K562 (cell line): ENCODE results near the gene CALU. TPM values are rescaled to one million over a fixed set of nuclear protein-coding genes. Genes with fewer than 3 reads are reported as not detected.

ENCODE experiments used
- BMI1 ChIP-seq: fragments of 150-350 bp; IDR thresholded peaks from 2 replicates; pipeline ENCODE4 v1.6.1; 2014; ENCODE audit warnings: low read length
- BRF1 ChIP-seq: IDR thresholded peaks from 3 replicates; pipeline ENCODE4 v1.6.1; 2011; ENCODE audit warnings: borderline replicate concordance, mild to moderate bottlenecking; ENCODE audit not compliant: insufficient read length; ENCODE audit errors: extremely low read depth
- CTBP1 ChIP-seq: fragments of 450-650 bp; IDR thresholded peaks from 2 replicates; pipeline ENCODE4 v1.6.1; 2016; ENCODE audit warnings: borderline replicate concordance
- E2F8 ChIP-seq: fragments of 450-650 bp; IDR thresholded peaks from 2 replicates; pipeline ENCODE4 v1.7.1; 2018; ENCODE audit warnings: mild to moderate bottlenecking, low read depth; ENCODE audit not compliant: partially characterized antibody
- ELF4 ChIP-seq: fragments of 450-650 bp; formaldehyde crosslinking; IDR thresholded peaks from 2 replicates; pipeline ENCODE4 v1.4.0; 2022; ENCODE audit warnings: missing genetic modification characterization
- EZH2 ChIP-seq: IDR thresholded peaks from 2 replicates; pipeline ENCODE4 v1.6.1; 2012; ENCODE audit warnings: low read depth, mild to moderate bottlenecking, inconsistent platforms, low read length, borderline replicate concordance
- HDAC1 ChIP-seq, 2 experiments: fragments of 450-650 bp; IDR thresholded peaks; 2 replicates each; pipeline ENCODE4 v1.6.1; 2016 to 2017; ENCODE audit warnings: inconsistent platforms in 1 of 2, mild to moderate bottlenecking in 1 of 2, moderate library complexity in 1 of 2
- HDAC2 ChIP-seq: fragments of 450-650 bp; IDR thresholded peaks from 2 replicates; pipeline ENCODE4 v1.6.1; 2016; ENCODE audit warnings: mild to moderate bottlenecking
- KDM4B ChIP-seq, 2 experiments: fragments of 450-650 bp in 1 of 2; sonication (generic) in 1 of 2; IDR thresholded peaks; 2 replicates each; pipeline ENCODE4 v1.6.1; 2016 to 2017; ENCODE audit warnings: borderline replicate concordance in 2 of 2, antibody characterized with exemption in 1 of 2, low read depth in 1 of 2, mild to moderate bottlenecking in 1 of 2
- NUFIP1 ChIP-seq: fragments of 450-650 bp; IDR thresholded peaks from 2 replicates; pipeline ENCODE4 v1.6.1; 2018; ENCODE audit not compliant: partially characterized antibody
- SAP30 ChIP-seq: fragments of 200-600 bp; sonication (generic); IDR thresholded peaks from 2 replicates; pipeline ENCODE4 v1.6.1; 2012; ENCODE audit warnings: borderline replicate concordance, low read depth, mild to moderate bottlenecking, moderate library complexity, low read length, control low read depth, inconsistent platforms; ENCODE audit not compliant: insufficient read depth, poor library complexity, severe bottlenecking
- SUPT5H ChIP-seq: fragments of 450-650 bp; IDR thresholded peaks from 2 replicates; pipeline ENCODE4 v1.6.1; 2016
- ZFPM2 ChIP-seq: fragments of 250-450 bp; sonication (Bioruptor Pico); IDR thresholded peaks from 2 replicates; pipeline ENCODE4 v1.5.1; 2022; ENCODE audit warnings: mild to moderate bottlenecking
- ZNF717 ChIP-seq: fragments of 250-450 bp; sonication (Bioruptor Pico); IDR thresholded peaks from 2 replicates; pipeline ENCODE4 v1.5.0; 2021
- ZSCAN32 ChIP-seq: fragments of 450-650 bp; formaldehyde crosslinking; IDR thresholded peaks from 2 replicates; pipeline ENCODE4 v1.4.0; 2020; ENCODE audit warnings: mild to moderate bottlenecking, moderate library complexity
- polyA plus RNA-seq, 8 experiments: library from polyadenylated mRNA; depleted of rRNA in 4 of 8; stranded (reverse) in 5 of 8; unstranded in 3 of 8; fragments of >200 nt; fragmentation: Nextera tagmentation in 2 of 8; fragmentation: Illumina TruSeq in 1 of 8; extraction: Ambion mirVana in 2 of 8; extraction: Trizol in 1 of 8; gene quantifications; 2 replicates each; pipeline versions ENCODE4 v1.2.1 to v1.2.3, GENCODE V29; 2011 to 2014; ENCODE audit warnings: inconsistent platforms in 1 of 8, missing spikeins in 1 of 8
- total RNA-seq, 7 experiments: library from RNA; depleted of rRNA in 6 of 7; stranded (reverse); fragments of >200 nt in 6 of 7; fragmentation: Illumina TruSeq in 2 of 7; extraction: Trizol in 2 of 7; gene quantifications; 2 replicates each; pipeline versions ENCODE4 v1.2.1 to v1.2.3, GENCODE V29; 2011 to 2021; ENCODE audit warnings: low replicate concordance in 1 of 7
- TF ChIP-seq, protein P1 (sequence below), 2 experiments: fragments of 450-650 bp; IDR thresholded peaks; 2 replicates each; pipeline ENCODE4 v1.6.1; 2016
- TF ChIP-seq, protein P2 (sequence below): fragments of 450-650 bp; formaldehyde crosslinking; IDR thresholded peaks from 2 replicates; pipeline ENCODE4 v1.4.0; 2020; ENCODE audit warnings: mild to moderate bottlenecking, mixed read lengths
- TF ChIP-seq, protein P3 (sequence below): fragments of 250-450 bp; sonication (Bioruptor Pico); IDR thresholded peaks from 2 replicates; pipeline ENCODE4 v1.8.0; 2021; ENCODE audit warnings: moderate library complexity, mild to moderate bottlenecking, inconsistent platforms
- TF ChIP-seq, protein P4 (sequence below): conservative IDR thresholded peaks from 2 replicates; pipeline ENCODE4 v1.6.1; 2011; ENCODE audit warnings: low read depth, mild to moderate bottlenecking, low read length; ENCODE audit not compliant: control insufficient read depth

Gene CALU
- total and polyA plus RNA-seq, 9 of the 15 experiments (the other 6 are each of a cell fraction or from before 2014, with no cell fraction given), result 166 to 286 (median 215) TPM

- TF ChIP-seq, protein P1, sequence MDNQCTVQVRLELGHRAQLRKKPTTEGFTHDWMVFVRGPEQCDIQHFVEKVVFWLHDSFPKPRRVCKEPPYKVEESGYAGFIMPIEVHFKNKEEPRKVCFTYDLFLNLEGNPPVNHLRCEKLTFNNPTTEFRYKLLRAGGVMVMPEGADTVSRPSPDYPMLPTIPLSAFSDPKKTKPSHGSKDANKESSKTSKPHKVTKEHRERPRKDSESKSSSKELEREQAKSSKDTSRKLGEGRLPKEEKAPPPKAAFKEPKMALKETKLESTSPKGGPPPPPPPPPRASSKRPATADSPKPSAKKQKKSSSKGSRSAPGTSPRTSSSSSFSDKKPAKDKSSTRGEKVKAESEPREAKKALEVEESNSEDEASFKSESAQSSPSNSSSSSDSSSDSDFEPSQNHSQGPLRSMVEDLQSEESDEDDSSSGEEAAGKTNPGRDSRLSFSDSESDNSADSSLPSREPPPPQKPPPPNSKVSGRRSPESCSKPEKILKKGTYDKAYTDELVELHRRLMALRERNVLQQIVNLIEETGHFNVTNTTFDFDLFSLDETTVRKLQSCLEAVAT (IDR thresholded peaks at IDR 0.05), result no peak
- TF ChIP-seq HDAC2, result no peak
- no peak for TF ChIP-seq ZSCAN32 (CRISPR knock-in tag)
- no peak for TF ChIP-seq ELF4 (CRISPR knock-in tag)
- TF ChIP-seq SAP30, result no peak
- TF ChIP-seq CTBP1, result peak; percentile 27; the same call in 1 of the 2 replicates
- no peak for TF ChIP-seq HDAC1 (IDR thresholded peaks at IDR 0.05)
- no peak for TF ChIP-seq ZFPM2 (CRISPR knock-in tag)
- TF ChIP-seq, protein P2, sequence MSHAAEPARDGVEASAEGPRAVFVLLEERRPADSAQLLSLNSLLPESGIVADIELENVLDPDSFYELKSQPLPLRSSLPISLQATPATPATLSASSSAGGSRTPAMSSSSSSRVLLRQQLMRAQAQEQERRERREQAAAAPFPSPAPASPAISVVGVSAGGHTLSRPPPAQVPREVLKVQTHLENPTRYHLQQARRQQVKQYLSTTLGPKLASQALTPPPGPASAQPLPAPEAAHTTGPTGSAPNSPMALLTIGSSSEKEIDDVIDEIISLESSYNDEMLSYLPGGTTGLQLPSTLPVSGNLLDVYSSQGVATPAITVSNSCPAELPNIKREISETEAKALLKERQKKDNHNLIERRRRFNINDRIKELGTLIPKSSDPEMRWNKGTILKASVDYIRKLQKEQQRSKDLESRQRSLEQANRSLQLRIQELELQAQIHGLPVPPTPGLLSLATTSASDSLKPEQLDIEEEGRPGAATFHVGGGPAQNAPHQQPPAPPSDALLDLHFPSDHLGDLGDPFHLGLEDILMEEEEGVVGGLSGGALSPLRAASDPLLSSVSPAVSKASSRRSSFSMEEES (CRISPR knock-in tag), result no peak
- no peak for TF ChIP-seq BMI1
- TF ChIP-seq, protein P3, sequence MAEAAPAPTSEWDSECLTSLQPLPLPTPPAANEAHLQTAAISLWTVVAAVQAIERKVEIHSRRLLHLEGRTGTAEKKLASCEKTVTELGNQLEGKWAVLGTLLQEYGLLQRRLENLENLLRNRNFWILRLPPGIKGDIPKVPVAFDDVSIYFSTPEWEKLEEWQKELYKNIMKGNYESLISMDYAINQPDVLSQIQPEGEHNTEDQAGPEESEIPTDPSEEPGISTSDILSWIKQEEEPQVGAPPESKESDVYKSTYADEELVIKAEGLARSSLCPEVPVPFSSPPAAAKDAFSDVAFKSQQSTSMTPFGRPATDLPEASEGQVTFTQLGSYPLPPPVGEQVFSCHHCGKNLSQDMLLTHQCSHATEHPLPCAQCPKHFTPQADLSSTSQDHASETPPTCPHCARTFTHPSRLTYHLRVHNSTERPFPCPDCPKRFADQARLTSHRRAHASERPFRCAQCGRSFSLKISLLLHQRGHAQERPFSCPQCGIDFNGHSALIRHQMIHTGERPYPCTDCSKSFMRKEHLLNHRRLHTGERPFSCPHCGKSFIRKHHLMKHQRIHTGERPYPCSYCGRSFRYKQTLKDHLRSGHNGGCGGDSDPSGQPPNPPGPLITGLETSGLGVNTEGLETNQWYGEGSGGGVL, result no peak
- no peak for TF ChIP-seq BRF1
- TF ChIP-seq EZH2, result no peak
- peak; percentile 34; the same call in 1 of the 2 replicates for TF ChIP-seq SUPT5H
- no peak for TF ChIP-seq E2F8
- TF ChIP-seq, protein P4, sequence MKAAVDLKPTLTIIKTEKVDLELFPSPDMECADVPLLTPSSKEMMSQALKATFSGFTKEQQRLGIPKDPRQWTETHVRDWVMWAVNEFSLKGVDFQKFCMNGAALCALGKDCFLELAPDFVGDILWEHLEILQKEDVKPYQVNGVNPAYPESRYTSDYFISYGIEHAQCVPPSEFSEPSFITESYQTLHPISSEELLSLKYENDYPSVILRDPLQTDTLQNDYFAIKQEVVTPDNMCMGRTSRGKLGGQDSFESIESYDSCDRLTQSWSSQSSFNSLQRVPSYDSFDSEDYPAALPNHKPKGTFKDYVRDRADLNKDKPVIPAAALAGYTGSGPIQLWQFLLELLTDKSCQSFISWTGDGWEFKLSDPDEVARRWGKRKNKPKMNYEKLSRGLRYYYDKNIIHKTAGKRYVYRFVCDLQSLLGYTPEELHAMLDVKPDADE, result no peak
- no peak for TF ChIP-seq ZNF717 (CRISPR knock-in tag)
- no peak for TF ChIP-seq KDM4B (IDR thresholded peaks at IDR 0.05; ENCODE audit: borderline replicate concordance in 2 of 2, low read depth in 1 of 2)
- TF ChIP-seq NUFIP1, result no peak
Measured at GRCh38 chr7:128815289-128815942, 76.3 kb downstream of the CALU start (continued).
